NCI-H2081 treated with DMSO at 0.1 percent for 48 hours (cell line): Measurements from ENCODE around the gene MFAP2.

Experiments
- DNase-seq: peaks from one replicate; lab custom pipeline; 2025; lab: John Stamatoyannopoulos, UW

Gene MFAP2

GRCh38 chr1:17007121-17007520, 26.7 kb upstream of the MFAP2 start:
- no peak for DNase-seq

- DNase-seq, result no peak
Measured at GRCh38 chr1:17005365-17005740, 24.9 kb upstream of the MFAP2 start.

- DNase-seq, result no peak
Measured at GRCh38 chr1:17004466-17005364, 24.3 kb upstream of the MFAP2 start.

GRCh38 chr1:17002524-17002902, 22.1 kb upstream of the MFAP2 start:
- DNase-seq, result no peak

- no peak for DNase-seq
Measured at GRCh38 chr1:17001760-17002523, 21.5 kb upstream of the MFAP2 start.

GRCh38 chr1:16999863-17000262, 19.4 kb upstream of the MFAP2 start:
- no peak for DNase-seq

GRCh38 chr1:16998589-16998988, 18.2 kb upstream of the MFAP2 start:
- no peak for DNase-seq

- DNase-seq, result no peak
Measured at GRCh38 chr1:16996845-16997244, 16.4 kb upstream of the MFAP2 start.

GRCh38 chr1:16993521-16994038, 13.2 kb upstream of the MFAP2 start:
- no peak for DNase-seq

- DNase-seq, result no peak
Measured at GRCh38 chr1:16992675-16993074, 12.3 kb upstream of the MFAP2 start.

GRCh38 chr1:16992102-16992501, 11.7 kb upstream of the MFAP2 start:
- no peak for DNase-seq

GRCh38 chr1:16991571-16991970, 11.2 kb upstream of the MFAP2 start:
- no peak for DNase-seq

GRCh38 chr1:16989676-16990391, 9.4 kb upstream of the MFAP2 start:
- no peak for DNase-seq

GRCh38 chr1:16988210-16988609, 7.8 kb upstream of the MFAP2 start:
- DNase-seq, result no peak

- DNase-seq, result no peak
Measured at GRCh38 chr1:16986962-16987361, 6.5 kb upstream of the MFAP2 start.

GRCh38 chr1:16986560-16986959, 6.1 kb upstream of the MFAP2 start:
- no peak for DNase-seq

- DNase-seq, result no peak
Measured at GRCh38 chr1:16986113-16986512, 5.7 kb upstream of the MFAP2 start.

GRCh38 chr1:16984717-16985116, 4.3 kb upstream of the MFAP2 start:
- DNase-seq, result no peak

GRCh38 chr1:16983649-16984048, 3.2 kb upstream of the MFAP2 start:
- DNase-seq, result no peak

- no peak for DNase-seq
Measured at GRCh38 chr1:16982902-16983301, 2.5 kb upstream of the MFAP2 start.

- no peak for DNase-seq
Measured at GRCh38 chr1:16981269-16981849, 939 bp upstream of the MFAP2 start.
